CD4-positive, alpha-beta T cell (primary cell): Measurements from ENCODE around the gene NIPSNAP3A. TPM values are rescaled to one million over a fixed set of nuclear protein-coding genes. Genes with fewer than 3 reads are reported as not detected.

ENCODE experiments used
- ATAC-seq: fragments of 200-7000 bp; cut with Tn5 transposase; one replicate; pipeline ENCODE4 v1.10.0; 2022; ENCODE audit warnings: mild to moderate bottlenecking; ENCODE audit not compliant: poor library complexity
- CTCF ChIA-PET: fragments of 350-600 bp; sonication (Branson Sonifier 250); formaldehyde crosslinking; loops from one replicate; lab custom pipeline; 2021; ENCODE audit warnings: antibody characterized with exemption, inconsistent platforms; lab: Charles Lee
- POLR2A ChIA-PET: fragments of 350-600 bp; sonication (Branson Sonifier 250); formaldehyde crosslinking; loops from one replicate; lab custom pipeline; 2021; ENCODE audit warnings: antibody characterized with exemption, inconsistent platforms; lab: Charles Lee
- DNase-seq, 14 experiments: peaks; one replicate each; pipeline ENCODE4 v3.0.0-alpha.2; 2013 to 2020; ENCODE audit warnings: mixed read lengths in 2 of 14
- H3K27ac ChIP-seq, 2 donors: one replicate each; pipeline versions ENCODE4 v1.5.1 to v1.7.0; 2013; ENCODE audit warnings: low read length in 2 of 2, low read depth in 1 of 2, mild to moderate bottlenecking in 1 of 2
- H3K27me3 ChIP-seq, 2 experiments: 1 replicate in 1 of 2; 2 replicates in 1 of 2; pipeline versions ENCODE4 v1.6.1 to v1.7.0; 2013; ENCODE audit warnings: low read length in 2 of 2, control low read depth in 1 of 2, mild to moderate bottlenecking in 1 of 2, moderate library complexity in 1 of 2; ENCODE audit not compliant: insufficient read depth in 2 of 2, control insufficient read depth in 1 of 2
- H3K36me3 ChIP-seq: one replicate; pipeline ENCODE4 v1.6.1; 2013; ENCODE audit warnings: low read length, control low read depth; ENCODE audit not compliant: insufficient read depth
- H3K4me1 ChIP-seq: one replicate; pipeline ENCODE4 v1.6.1; 2013; ENCODE audit warnings: low read length, control low read depth; ENCODE audit not compliant: insufficient read depth
- H3K4me3 ChIP-seq: one replicate; pipeline ENCODE4 v1.5.1; 2013; ENCODE audit warnings: mild to moderate bottlenecking, low read length, moderate library complexity
- H3K9me3 ChIP-seq, 2 experiments: 1 replicate in 1 of 2; 2 replicates in 1 of 2; pipeline versions ENCODE4 v1.6.1 to v1.7.0; 2013; ENCODE audit warnings: low read length in 2 of 2, mild to moderate bottlenecking in 2 of 2, control low read depth in 1 of 2, moderate library complexity in 1 of 2; ENCODE audit not compliant: control insufficient read depth in 1 of 2, insufficient read depth in 1 of 2
- H3K27ac Mint-ChIP-seq: one replicate; pipeline ENCODE4 v1.8.0; 2020; ENCODE audit warnings: mixed read lengths
- H3K27me3 Mint-ChIP-seq: one replicate; pipeline ENCODE4 v1.8.0; 2021; ENCODE audit warnings: mixed read lengths
- H3K36me3 Mint-ChIP-seq: one replicate; pipeline ENCODE4 v1.8.0; 2021; ENCODE audit warnings: low read depth, mixed read lengths
- H3K4me1 Mint-ChIP-seq: one replicate; pipeline ENCODE4 v1.8.0; 2021; ENCODE audit warnings: low read depth, mixed read lengths
- H3K4me3 Mint-ChIP-seq: one replicate; pipeline ENCODE4 v1.8.0; 2020; ENCODE audit warnings: mild to moderate bottlenecking, mixed read lengths
- H3K9me3 Mint-ChIP-seq: one replicate; pipeline ENCODE4 v1.8.0; 2020; ENCODE audit warnings: mixed read lengths
- CTCF ChIP-seq: fragments of 200-600 bp; IDR thresholded peaks from one replicate; pipeline ENCODE4 v1.8.0; 2022; ENCODE audit warnings: antibody characterized with exemption, mild to moderate bottlenecking
- intact Hi-C, 2 experiments: fragments of 100-400 bp; cut with DNase I in 1 of 2; cut with micrococcal nuclease in 1 of 2; formaldehyde crosslinking; loops; one replicate each; pipeline versions ENCODE4 v1.15.1 to v1.9.0; 2023 to 2025; cut with DNase I, micrococcal nuclease
- total RNA-seq, 174 experiments: library from RNA in 2 of 174; stranded (reverse) in 2 of 174; gene quantifications; one replicate each; pipeline ENCODE4 v1.2.3 and lab custom pipeline; 2021 to 2026

Gene NIPSNAP3A
- total RNA-seq, 2 experiments from 2014 or later = 9.0 to 10.6 TPM

- H3K36me3 ChIP-seq = no peaks in the 10 kb centered on the region
- intact Hi-C loops = no loop called here
- DNase-seq = no peak
- no peaks in the 10 kb centered on the region for H3K9me3 Mint-ChIP-seq
- H3K9me3 ChIP-seq = no peaks in the 10 kb centered on the region
- no peak overlapping the region for H3K27ac ChIP-seq
- peaks cover 1% of the 10 kb centered on the region for H3K4me1 ChIP-seq
- H3K4me3 ChIP-seq = no peak overlapping the region
- peaks cover 8% of the 10 kb centered on the region for H3K4me1 Mint-ChIP-seq
- POLR2A ChIA-PET = interaction anchor here (1.6 kb wide), 1 partner anchor 21 kb away, joined by 4 read pairs; no protein-coding TSS in a partner anchor
- TF ChIP-seq CTCF = no peak
- H3K27ac Mint-ChIP-seq = no peak overlapping the region
- H3K27me3 Mint-ChIP-seq = no peaks in the 10 kb centered on the region
- H3K27me3 ChIP-seq = no peaks in the 10 kb centered on the region
- no peak overlapping the region for H3K4me3 Mint-ChIP-seq
- no peaks in the 10 kb centered on the region for H3K36me3 Mint-ChIP-seq
- CTCF ChIA-PET = interaction anchor here (0.7 kb wide), 1 partner anchor 91 kb away, joined by 3 read pairs; no protein-coding TSS in a partner anchor
- no peak for ATAC-seq
Observed at GRCh38 chr9:104769655-104770054, 22.2 kb downstream of the NIPSNAP3A start.

GRCh38 chr9:104772714-104773510 lies 25.4 kb downstream of the NIPSNAP3A start:
- no peak overlapping the region for H3K4me3 ChIP-seq
- H3K27ac ChIP-seq = no peak overlapping the region
- ChIA-PET POLR2A (no interaction called here), CTCF (no interaction called here)
- DNase-seq = no peak
- no peak for ATAC-seq
- no peaks in the 10 kb centered on the region for H3K9me3 ChIP-seq
- no peak overlapping the region for H3K4me3 Mint-ChIP-seq
- intact Hi-C loops = no loop called here
- H3K27ac Mint-ChIP-seq = no peak overlapping the region
- no peaks in the 10 kb centered on the region for H3K36me3 Mint-ChIP-seq
- no peaks in the 10 kb centered on the region for H3K9me3 Mint-ChIP-seq
- H3K36me3 ChIP-seq = no peaks in the 10 kb centered on the region
- no peaks in the 10 kb centered on the region for H3K4me1 ChIP-seq
- H3K27me3 Mint-ChIP-seq = no peaks in the 10 kb centered on the region
- H3K27me3 ChIP-seq = no peaks in the 10 kb centered on the region
- TF ChIP-seq CTCF = no peak
- no peaks in the 10 kb centered on the region for H3K4me1 Mint-ChIP-seq

GRCh38 chr9:104774132-104774531 lies 26.6 kb downstream of the NIPSNAP3A start:
- POLR2A ChIA-PET = no interaction called here
- Histone ChIP-seq H3K9me3 (no peaks in the 10 kb centered on the region), H3K4me1 (no peaks in the 10 kb centered on the region), H3K4me3 (no peak overlapping the region), H3K36me3 (no peaks in the 10 kb centered on the region), H3K27ac (no peak overlapping the region), H3K27me3 (no peaks in the 10 kb centered on the region)
- H3K36me3 Mint-ChIP-seq = no peaks in the 10 kb centered on the region
- no peak for DNase-seq
- ATAC-seq = no peak
- H3K4me1 Mint-ChIP-seq = no peaks in the 10 kb centered on the region
- TF ChIP-seq CTCF = no peak
- no peaks in the 10 kb centered on the region for H3K9me3 Mint-ChIP-seq
- CTCF ChIA-PET = no interaction called here
- no peak overlapping the region for H3K27ac Mint-ChIP-seq
- no peaks in the 10 kb centered on the region for H3K27me3 Mint-ChIP-seq
- H3K4me3 Mint-ChIP-seq = no peak overlapping the region
- intact Hi-C loops = no loop called here
